ENCODE data around the gene CDH24.

The CDH24 gene

GRCh38 chr14:23090254-23090636, 32.9 kb upstream of the CDH24 start:
- no peak for DNase-seq

- no peak for DNase-seq
Observed at GRCh38 chr14:23089498-23090253, 32.4 kb upstream of the CDH24 start.

- no peak for DNase-seq
Observed at GRCh38 chr14:23086565-23086964, 29.2 kb upstream of the CDH24 start.

- DNase-seq = peak; percentile 68 to 90 (median 87)
Observed at GRCh38 chr14:23085458-23085857, 28.1 kb upstream of the CDH24 start.

- DNase-seq = no peak
Observed at GRCh38 chr14:23080474-23080873, 23.2 kb upstream of the CDH24 start.

- peak in 2 of 3 donors; percentile 53 to 55 for DNase-seq
Observed at GRCh38 chr14:23079716-23080115, 22.4 kb upstream of the CDH24 start.

GRCh38 chr14:23078692-23079116, 21.4 kb upstream of the CDH24 start:
- DNase-seq = peak; percentile 92 to 96 (median 94)

- DNase-seq = peak in 2 of 3 donors; percentile 28 to 42
Observed at GRCh38 chr14:23077962-23078361, 20.6 kb upstream of the CDH24 start.

- peak; percentile 61 to 71 (median 67) for DNase-seq
Observed at GRCh38 chr14:23076785-23077408, 19.6 kb upstream of the CDH24 start.

GRCh38 chr14:23074906-23075305, 17.6 kb upstream of the CDH24 start:
- no peak for DNase-seq

- DNase-seq = no peak
Observed at GRCh38 chr14:23071921-23072539, 14.7 kb upstream of the CDH24 start.

GRCh38 chr14:23071244-23071920, 14.1 kb upstream of the CDH24 start:
- DNase-seq = peak; percentile 81 to 89 (median 84)

GRCh38 chr14:23070262-23071129, 13.2 kb upstream of the CDH24 start:
- DNase-seq = peak in 1 of 3 donors; percentile 15

GRCh38 chr14:23069413-23069806, 12.1 kb upstream of the CDH24 start:
- no peak for DNase-seq

GRCh38 chr14:23068789-23069412, 11.6 kb upstream of the CDH24 start:
- DNase-seq = peak; percentile 89 to 93 (median 91)

GRCh38 chr14:23067847-23068788, 10.8 kb upstream of the CDH24 start:
- no peak for DNase-seq

GRCh38 chr14:23066855-23067744, 9.8 kb upstream of the CDH24 start:
- DNase-seq = no peak

- no peak for DNase-seq
Observed at GRCh38 chr14:23066368-23066767, 9.0 kb upstream of the CDH24 start.

- DNase-seq = no peak
Observed at GRCh38 chr14:23063601-23064000, 6.3 kb upstream of the CDH24 start.

- no peak for DNase-seq
Observed at GRCh38 chr14:23062002-23062401, 4.7 kb upstream of the CDH24 start.

Data from suppressor macrophage treated with lipopolysaccharide for 1 hour (primary cell).